HG02798 (cell line): Measurements from ENCODE around the gene GABBR2.
"Not testable (repeated sequence)": the region's sequence is repeated elsewhere in the genome, so short reads cannot be mapped to it uniquely, and the experiment has no call there.

Experiments used
- ATAC-seq: cut with Tn5 transposase; IDR thresholded peaks from one replicate; pipeline ENCODE4 v1.9.1; 2021; ENCODE audit warnings: mild to moderate bottlenecking; ENCODE audit not compliant: unreplicated experiment, poor library complexity

Gene GABBR2

DNA sequence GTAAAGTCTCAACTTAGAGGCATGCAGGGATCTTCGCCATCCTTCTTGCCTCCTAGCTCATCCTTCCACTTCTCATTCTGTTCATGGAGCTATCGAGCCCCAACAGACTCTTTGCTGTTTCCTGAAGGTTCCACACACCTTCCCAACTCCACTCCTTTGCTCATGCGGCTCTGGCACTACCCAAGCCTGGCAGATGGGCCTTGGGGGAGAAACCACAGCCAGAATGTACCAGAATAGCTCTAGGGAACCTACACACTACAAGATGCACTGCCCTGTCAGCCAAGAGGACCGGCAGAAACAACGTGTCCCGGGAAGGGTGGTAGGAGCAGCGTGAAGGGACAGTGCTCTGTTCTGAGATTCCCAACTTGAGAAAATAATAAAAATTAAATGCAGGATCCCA, 178.9 kb downstream of the GABBR2 start:
- ATAC-seq, result no peak

DNA sequence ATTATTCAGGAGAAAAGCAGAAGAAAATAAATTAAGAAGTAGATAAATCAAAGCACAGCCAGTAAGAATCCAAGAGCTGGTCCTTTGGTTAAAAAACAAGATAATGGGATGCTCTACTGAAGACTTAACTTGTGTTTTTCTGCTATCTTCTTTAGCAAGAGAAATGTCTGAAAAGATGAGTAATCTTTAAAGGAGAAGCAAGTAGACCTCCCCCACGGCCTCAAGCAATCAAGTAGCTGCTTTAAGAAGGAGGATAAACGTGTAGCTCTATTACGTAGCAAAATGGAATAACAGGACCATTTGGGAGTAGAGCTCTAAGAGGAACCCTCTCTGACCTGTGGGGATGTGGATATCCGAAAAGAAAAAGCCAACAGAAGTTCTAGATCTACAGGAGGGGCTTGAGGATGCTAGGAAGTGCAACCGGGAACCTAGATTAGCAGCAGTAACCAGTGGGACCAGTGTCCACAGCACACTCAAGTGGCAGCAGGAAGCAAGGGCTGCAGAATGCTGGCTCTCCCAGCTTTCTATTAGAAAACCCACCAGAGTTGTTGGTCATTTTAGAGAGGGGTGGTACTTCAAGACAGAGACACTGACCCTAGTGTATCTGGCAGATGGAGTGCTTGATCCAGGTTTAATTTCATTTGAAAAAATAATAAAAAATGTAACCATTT, 185.4 kb downstream of the GABBR2 start:
- no peak for ATAC-seq

DNA sequence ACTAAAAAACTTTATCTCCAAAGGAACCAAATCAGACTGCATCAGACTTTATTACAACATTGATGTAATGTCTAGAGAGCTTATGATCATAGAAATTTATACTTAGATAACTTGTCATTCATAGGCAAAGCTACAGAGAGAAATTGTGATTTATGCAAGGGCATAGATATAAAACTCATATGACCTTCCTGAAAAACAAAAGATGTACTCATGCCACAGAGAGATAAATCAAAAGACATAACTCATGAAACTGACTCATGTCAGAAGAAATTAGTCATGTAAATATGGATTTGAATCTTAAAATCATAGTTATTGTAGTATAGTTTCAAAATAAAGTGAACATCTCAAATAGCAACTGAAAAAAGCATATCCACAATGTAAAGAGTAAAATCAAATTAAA, 186.2 kb downstream of the GABBR2 start:
- ATAC-seq, result no peak

DNA sequence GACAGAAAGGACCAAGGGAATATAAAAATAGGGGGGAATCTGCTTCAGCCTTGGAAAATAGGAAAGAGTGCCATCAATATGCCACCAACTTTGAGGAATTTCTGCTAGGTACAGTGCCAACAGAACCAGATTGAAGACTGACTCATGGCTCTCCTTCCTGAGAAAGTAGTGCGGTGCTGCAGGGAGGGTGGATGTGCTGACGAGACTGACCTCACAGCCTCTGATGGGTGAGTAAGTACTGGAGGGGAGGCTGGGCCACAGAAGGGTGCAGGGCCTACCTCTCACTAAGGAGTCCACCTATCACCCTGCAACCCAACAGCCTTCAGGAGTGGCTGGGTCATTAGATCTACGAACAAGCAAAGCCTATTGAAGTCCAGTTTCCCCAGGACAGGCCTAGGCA, 187.6 kb downstream of the GABBR2 start:
- ATAC-seq, result no peak

DNA sequence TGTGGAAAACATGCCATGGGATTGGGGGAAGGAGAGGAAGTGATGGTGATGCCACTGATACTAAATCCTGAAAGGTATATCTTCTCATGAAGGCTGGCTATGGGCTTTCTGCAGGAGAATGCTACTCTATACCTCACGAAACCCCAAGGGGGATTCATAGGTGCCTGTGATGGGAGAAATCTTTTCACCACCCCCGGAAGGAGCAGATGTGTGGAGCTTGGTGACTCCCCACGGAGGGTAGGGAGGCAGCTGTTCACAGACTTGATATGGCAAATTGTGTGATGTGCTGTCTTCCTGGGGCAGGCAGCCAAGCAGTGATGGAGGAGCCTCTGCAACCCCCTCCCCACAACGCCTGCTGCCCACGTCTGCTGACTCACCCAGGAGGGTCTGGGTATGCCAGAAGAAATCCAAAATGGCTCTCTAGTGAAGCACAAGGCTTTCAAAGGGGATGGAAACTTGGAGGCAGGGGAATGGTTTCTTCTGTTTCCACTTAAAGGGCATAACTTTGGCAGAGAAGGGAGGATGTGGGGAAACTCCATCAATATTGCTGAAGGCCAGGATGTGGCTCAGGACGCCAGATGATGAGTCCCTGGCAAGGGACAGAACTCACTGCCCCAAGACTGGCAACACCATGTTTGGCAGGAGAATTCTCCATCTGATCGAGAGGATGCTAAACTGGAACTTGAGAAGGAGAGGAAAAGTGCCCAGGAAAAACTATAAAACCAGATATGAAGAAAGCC, 188.3 kb downstream of the GABBR2 start:
- no peak for ATAC-seq

DNA sequence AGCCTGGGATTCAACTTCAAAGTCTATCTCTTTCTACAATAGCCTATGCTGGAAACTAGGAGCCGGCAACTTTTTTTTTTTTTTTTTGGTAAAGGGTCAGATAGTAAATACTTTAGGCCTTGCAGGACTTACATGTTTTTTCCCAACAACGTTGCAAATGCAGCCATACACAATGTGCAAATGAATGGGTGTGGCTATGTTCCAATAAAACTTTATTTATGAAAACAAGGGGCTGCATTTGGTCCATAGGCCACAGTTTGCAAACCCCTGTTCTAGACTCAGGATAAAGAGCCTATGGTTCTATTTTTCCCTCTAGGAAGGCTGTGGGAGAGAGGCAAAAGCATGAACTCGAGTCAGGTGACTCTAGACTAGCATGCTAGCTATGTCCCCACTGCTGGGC, 189.1 kb downstream of the GABBR2 start:
- no peak for ATAC-seq

DNA sequence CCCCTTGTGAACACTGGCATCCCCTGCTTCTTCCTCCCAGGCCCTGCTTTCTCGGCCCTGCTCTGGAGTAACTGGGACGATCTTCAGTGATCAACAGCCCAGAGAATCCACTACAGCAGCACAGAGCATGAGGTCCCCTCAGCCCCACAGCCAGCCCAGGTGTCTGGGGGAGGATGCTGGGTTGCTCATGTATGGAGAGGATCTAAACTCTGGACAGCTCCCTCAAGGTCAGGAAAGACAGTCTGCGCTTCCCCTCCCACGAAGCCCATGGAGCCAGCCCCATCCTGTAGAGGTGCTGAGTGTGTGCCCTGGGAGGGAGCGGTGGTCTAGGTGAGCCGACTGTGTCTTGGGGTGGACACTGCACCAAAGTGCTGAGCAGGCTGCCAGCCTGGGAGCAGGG, 190.2 kb downstream of the GABBR2 start:
- ATAC-seq, result no peak

DNA sequence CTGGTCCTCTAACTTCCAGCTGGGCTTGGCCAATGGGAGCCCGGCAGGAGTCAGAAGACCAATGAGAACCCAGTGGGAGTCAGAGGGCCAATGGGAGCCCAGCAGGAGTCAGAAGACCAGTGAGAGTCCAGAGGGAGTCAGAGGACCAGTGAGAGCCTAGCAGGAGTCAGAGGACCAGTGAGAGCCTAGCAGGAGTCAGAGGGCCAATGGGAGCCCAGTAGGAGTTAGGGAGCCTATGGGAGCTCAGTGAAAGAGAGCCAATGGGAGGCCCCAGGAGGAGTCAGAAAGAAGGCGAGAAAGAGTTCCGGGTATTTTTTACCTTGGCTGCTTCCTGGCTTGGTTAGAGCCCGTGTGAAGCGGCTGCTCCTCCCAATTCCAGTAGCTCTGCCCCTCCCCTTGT, 191.0 kb downstream of the GABBR2 start:
- no peak for ATAC-seq

DNA sequence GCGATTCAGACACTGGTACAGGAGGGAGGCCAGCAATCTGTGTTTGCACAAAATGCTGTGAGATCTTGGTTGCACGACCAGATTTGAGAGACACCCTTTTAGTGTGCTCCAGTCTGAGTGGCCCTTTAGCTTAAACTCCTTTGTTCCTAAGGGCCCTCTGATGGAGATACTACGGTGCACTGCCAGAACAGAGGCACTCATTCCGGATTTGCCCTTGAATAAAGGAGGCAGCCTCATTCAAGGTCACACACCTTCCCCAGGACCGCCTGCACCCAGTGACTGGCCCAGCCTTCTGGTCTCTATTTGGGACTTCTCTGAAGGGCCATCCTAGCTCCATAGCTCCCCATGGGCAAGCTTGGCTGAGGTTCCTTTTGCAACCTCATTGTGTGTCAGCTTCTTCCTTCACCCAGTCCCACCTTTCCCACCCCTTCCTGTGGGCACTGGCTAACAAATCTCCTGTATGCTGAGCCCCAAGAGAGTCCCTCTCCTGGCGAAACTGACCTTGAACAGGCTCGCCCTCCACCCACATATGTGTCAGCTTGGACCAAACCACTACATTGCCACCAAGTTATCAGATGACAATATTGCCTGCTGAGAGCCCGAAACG, 191.7 kb downstream of the GABBR2 start:
- no peak for ATAC-seq

DNA sequence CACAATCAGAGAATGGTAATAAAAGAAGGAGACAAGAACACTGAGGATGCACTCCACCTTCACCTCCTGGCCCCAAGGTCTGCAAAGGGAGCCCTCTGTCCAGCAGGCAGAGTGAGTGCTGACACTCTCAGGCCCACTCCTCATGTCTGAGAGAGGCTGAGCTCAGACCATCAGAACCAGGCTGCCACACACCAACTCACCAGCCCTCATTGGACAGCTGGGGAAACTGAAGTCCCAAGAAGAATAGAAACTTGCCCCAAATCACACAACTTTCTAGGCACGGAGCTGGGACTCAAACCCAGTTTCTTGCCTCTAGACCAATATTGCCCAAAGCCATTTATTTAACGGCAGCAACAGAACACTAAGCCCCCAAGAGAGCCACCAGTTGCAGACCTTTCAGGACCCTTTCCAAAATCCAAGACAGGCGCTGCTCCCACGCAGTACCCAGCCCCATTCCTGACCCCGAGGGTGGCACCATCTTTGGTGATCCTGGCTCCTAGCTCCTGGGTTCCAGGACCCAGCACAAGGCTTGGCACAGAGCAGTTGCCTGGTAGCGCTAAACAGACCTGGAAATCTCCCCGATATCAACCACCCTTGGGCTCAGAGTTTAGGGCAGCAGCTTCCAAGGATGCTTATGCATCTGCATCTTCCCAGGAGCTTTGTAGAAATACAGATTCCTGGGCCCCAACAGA, 192.4 kb downstream of the GABBR2 start:
- ATAC-seq, result no peak

DNA sequence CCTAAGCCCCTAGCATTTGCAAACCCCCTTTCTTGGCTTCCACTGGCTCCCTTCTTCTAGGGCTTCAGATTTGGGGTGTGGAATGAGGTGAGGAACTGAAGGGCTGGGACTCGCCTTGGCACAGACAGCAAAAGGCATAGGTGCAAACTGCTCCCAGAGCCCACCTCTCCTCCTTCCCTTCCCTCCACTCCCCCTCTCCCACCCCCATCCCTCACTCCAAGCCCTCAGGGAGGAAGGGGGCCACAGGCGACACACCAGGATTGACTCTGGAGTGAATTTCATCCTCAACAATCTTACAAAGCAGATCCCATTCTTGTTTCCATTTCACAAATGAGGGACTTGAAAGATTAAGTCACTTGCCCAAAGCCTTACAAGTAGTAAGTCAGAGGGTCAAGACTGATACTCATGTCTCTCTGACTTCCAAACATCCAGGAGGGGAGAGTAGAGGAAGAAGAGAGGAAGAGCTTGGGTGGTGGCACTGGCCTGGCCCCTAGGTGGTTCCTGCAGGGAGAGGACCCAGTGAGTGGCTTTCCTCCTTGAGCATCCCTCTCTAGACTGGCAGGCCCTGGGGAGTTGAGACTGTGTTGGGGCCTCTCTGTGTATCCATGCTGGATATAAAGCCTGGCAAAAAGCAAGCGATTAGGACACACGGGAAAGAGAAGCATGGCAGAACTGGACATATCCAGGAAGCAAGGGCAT, 193.1 kb downstream of the GABBR2 start:
- no peak for ATAC-seq

DNA sequence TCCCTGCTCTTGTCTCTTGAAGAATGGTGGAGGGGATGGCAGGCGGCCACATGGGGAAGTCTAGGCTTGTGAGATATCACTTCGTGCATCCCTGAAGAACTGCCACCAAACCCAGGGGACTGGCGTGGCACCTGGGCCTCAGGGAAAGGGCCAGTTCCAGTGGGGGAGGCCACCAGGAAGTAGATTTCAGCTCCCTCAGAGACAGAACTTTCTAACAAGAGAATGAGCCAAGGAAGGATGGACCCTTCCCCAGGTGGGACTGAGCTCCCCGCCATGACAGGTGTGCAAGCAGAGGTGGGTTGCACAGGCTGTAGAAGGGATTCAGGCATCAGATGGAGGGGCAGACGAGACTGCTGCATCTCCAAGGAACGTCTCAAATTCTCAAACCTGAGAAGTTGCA, 193.9 kb downstream of the GABBR2 start:
- no peak for ATAC-seq

DNA sequence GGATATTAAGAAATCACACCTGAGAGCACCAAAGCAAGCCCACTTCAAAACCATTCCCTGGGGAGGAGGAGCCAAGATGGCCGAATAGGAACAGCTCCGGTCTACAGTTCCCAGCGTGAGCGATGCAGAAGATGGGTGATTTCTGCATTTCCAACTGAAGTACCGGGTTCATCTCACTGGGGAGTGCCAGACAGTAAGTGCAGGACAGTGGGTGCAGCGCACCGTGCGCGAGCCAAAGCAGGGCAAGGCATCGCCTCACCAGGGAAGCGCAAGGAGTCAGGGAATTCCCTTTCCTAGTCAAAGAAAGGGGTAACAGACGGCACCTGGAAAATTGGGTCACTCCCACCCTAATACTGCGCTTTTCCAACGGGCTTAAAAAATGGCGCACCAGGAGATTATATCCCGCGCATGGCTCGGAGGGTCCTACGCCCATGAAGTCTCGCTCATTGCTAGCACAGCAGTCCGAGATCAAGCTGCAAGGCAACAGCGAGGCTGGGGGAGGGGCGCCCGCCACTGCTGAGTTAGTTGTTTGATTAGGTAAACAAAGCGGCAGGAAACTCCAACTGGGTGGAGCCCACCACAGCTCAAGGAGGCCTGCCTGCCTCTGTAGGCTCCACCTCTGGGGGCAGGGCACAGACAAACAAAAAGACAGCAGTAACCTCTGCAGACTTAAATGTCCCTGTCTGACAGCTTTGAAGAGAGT, 200.4 kb downstream of the GABBR2 start:
- ATAC-seq, result not testable (repeated sequence)

DNA sequence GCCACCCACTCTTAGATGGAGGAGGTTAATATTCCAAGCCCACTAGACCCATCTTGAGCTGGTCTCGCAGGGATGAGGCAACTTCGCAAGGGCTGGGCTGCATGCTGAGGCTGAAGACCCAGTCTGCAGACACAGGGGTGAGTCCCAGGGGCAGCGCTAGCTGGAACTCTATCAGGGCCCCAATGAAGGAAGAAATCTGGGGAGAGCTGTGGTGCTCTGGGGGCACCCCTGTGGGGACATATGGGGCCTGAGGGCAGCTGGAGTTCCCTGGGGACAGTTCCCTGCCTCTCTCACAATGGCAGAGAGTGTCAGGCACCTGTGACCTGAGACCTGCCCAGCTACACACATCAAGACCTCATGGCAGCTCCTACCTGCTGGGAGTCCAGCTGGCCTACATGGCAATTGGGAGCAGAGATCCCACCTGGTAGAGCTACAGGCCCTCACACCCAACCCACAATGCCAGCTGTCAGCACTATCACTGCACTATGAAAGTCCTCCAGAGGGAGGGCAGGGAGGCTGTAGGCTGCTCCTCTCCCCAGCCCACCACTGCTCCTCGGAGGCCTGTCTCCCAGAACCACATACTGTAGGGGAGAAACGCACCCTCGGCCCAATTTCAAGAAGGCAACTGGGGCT, 202.2 kb downstream of the GABBR2 start:
- ATAC-seq, result no peak

DNA sequence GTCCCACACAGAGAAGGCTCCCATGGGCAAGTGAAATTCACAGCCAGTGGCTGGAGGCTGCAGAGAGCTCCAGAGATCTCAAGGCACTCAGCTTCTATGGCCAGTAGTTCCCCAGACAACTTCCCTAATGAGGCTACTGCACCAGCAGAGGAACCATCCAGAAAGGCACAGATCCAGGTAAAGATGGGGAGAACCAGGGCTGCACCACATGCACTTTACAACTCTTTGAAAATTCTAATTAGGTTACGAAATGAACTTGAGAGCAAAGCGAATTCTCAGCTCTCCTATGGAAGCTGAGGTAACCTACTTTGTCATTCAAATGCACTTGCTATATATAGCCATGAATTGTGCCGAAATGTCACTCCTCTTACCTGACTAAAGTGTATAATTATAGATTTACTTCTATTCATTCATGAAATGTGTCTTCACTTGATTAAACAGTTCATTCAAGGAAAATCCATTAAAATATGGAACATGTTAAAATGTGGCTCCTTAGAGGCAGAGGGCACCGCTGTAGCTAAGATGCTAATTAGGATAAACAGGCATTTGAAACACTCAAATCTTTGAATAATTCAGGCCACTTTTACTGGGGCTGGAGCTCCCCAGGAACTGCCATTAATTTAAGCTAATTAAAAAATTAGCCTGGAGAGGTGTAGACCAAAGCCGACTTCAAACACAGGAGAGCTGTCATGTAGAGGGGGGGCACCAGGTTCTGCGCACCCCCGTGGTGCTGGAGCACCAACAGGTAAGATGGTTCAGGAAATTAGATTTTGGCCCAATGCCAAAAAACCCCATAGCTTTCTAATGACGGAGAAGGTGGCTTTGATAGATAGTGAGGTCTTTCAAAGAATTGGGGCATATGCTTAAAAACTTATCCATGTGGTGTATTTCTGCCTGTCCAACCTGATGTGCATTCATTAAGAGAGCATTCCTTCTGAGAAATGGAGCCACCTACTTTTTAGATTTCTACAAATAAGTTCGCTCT, 204.1 kb downstream of the GABBR2 start:
- ATAC-seq, result no peak

DNA sequence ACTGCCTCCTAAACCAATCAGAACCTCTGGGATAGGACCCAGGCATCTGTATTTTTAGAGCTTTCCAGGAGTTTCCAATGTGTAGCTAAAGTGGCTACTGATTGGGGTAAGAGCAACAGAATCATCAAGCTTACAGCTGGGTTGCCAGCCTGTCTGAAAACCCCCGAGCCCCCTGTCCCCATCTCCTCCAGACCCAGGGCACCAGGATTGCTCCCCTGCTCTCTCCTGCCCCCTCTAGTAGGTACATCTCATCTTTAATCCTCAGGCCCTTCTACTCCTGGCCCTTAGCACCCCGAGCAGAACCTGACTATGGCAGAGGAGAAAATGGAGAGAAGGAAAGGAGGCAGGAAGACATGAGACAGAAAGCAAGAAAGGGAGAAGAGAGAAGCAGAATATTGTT, 204.9 kb downstream of the GABBR2 start:
- ATAC-seq, result no peak

DNA sequence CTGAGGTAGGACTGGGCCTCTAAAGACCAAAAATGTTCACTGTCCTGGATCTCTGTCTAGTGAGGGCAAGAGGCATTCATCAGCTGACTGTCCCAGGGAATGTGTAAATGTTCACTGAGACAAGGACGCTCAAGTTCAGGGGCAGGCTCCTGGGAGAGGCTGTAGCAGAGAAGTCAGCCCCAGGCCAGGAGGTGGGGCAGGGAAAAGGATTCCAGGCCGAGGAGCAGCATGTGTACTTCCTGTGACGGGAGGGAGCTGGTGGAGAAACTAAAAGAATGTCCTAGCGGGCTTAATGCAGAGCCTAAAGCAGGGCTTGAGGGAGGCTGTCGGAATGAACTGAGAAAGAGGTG, 205.8 kb downstream of the GABBR2 start:
- ATAC-seq, result no peak

DNA sequence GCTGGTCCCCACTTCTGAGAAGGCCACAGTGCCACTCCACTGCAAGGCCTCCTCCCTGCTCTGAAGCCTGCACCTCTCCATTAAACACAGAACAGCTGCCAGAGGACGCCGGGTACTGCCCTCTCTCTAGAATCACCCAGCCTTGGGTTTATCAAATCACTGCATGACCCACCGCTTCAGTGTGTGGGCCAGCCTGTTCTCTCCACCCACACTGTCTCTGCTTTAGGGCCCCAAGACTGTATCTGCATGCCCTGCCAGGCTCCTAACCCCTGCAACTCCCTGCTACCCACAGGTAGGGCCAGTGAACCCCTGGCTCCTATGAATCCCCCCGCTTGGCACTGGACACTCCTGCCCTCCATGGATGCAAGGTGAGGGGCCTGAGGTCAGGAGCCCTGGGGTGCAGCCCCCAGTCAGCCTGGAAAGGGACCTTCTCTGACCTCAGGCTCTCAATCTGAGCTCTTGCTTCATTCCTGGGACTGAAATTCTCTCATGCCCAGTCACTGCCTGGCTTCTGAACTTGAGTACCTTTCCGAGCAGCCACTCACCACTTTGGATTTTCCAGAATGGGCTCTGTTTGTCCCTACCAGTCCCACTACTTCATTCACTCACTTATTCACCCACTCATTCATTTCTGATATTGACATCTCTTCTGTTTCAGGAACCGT, 206.3 kb downstream of the GABBR2 start:
- ATAC-seq, result no peak
